Testis (tissue), 2 donors: ENCODE data around the gene TLR1.

ENCODE experiments used
- POLR2A ChIP-seq: fragments of 450-650 bp; IDR thresholded peaks from one replicate; pipeline ENCODE4 v1.6.1; 2017; ENCODE audit warnings: antibody characterized with exemption, mild to moderate bottlenecking, moderate library complexity
- TF ChIP-seq, protein P1 (sequence below), 3 experiments: fragments of 450-650 bp in 2 of 3; fragments of 200-600 bp in 1 of 3; sonication (generic) in 1 of 3; IDR thresholded peaks; one replicate each; pipeline ENCODE4 v1.5.1; 2016 to 2019; ENCODE audit warnings: antibody characterized with exemption in 3 of 3, mild to moderate bottlenecking in 2 of 3, moderate library complexity in 1 of 3

DNA sequence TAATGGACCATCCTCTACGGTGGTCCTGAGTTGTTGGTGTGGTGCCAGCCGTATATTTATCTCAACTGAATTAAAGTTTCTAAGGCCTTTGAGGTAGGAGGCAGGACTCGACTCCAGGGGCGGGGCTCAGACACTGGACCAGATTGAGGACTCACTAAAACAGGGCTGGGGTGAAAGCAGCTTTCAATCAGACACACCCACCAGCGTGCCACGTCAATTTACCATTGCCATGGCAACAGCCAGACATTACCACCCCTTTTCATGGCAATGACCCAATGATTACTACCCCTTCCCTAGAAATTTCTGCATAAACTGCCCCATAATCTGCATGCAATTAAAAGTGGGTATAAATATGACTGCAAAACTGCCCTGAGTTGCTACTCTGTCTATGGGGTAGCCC, 6.7 kb upstream of the TLR1 start:
- TF ChIP-seq, protein P1, sequence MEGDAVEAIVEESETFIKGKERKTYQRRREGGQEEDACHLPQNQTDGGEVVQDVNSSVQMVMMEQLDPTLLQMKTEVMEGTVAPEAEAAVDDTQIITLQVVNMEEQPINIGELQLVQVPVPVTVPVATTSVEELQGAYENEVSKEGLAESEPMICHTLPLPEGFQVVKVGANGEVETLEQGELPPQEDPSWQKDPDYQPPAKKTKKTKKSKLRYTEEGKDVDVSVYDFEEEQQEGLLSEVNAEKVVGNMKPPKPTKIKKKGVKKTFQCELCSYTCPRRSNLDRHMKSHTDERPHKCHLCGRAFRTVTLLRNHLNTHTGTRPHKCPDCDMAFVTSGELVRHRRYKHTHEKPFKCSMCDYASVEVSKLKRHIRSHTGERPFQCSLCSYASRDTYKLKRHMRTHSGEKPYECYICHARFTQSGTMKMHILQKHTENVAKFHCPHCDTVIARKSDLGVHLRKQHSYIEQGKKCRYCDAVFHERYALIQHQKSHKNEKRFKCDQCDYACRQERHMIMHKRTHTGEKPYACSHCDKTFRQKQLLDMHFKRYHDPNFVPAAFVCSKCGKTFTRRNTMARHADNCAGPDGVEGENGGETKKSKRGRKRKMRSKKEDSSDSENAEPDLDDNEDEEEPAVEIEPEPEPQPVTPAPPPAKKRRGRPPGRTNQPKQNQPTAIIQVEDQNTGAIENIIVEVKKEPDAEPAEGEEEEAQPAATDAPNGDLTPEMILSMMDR (IDR thresholded peaks at IDR 0.05), result no peak
- TF ChIP-seq POLR2A, result no peak
